ENCODE measurements around the gene NEXN. TPM values are rescaled to one million over a fixed set of nuclear protein-coding genes. Genes with fewer than 3 reads are reported as not detected.

NEXN gene
- total RNA-seq, 1 donor from 2014 or later, result 0.26 TPM

Other genes with a start within 250 kb of the NEXN start
- 64.3 and 69.2 TPM in 2 replicates for gene ZZZ3, start 206.0 kb upstream of the NEXN start, total RNA-seq
- gene USP33, start 128.8 kb upstream of the NEXN start, total RNA-seq, result 36.6 and 46.1 TPM in 2 replicates
- gene MIGA1, start 109.0 kb upstream of the NEXN start, total RNA-seq, result 9.5 and 9.7 TPM in 2 replicates
- gene FUBP1, start 90.4 kb downstream of the NEXN start, total RNA-seq, result 95.8 and 103 TPM in 2 replicates
- 6.8 and 15.7 TPM in 2 replicates for gene DNAJB4, start 116.3 kb downstream of the NEXN start, total RNA-seq
- 0.38 and 1.1 TPM in 2 replicates for gene GIPC2, start 157.3 kb downstream of the NEXN start, total RNA-seq